ENCODE data around the gene PCYT1A.

PCYT1A gene

DNA sequence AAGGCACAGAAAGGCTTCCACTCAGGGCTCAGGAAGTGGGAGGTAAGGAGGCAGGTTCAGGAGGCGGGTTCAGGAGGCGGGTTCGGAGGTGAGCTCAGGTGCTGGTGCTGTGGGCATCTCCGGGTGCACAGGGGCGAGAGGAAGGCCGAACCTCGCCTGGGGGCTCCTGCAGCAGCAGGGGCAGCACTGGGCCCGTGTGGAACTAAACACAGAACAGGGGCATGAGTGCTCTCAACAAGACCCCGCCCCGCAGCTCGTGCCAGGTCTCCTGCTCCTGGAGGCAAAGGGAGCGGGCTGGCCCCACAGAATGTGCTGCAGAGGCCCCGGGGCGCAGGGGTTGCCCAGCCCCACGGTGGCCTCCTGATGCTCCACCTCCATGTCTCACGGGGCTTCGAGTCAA lies 90.0 kb downstream of the PCYT1A start:
- no peak for DNase-seq (ENCODE audit: low read depth)
- no peaks in the 10 kb centered on the region for H3K36me3 ChIP-seq (ENCODE audit: control insufficient read depth, insufficient read depth, low read length, severe bottlenecking)
- H3K9me3 ChIP-seq (ENCODE audit: control insufficient read depth, low read length), result no peaks in the 10 kb centered on the region
- H3K4me3 ChIP-seq (ENCODE audit: low read length), result no peak overlapping the region
- H3K4me1 ChIP-seq (ENCODE audit: control insufficient read depth, insufficient read depth, low read length), result peaks cover 20% of the 10 kb centered on the region
- H3K9ac ChIP-seq (ENCODE audit: low read length), result no peak overlapping the region
- H3K27me3 ChIP-seq (replicated peaks; ENCODE audit: control insufficient read depth, insufficient read depth, low read length), result no peaks in the 10 kb centered on the region

GRCh38 chr3:196195664-196196265 lies 91.8 kb downstream of the PCYT1A start:
- H3K9me3 ChIP-seq (ENCODE audit: control insufficient read depth, low read length), result no peaks in the 10 kb centered on the region
- H3K4me1 ChIP-seq (ENCODE audit: control insufficient read depth, insufficient read depth, low read length), result peaks cover 20% of the 10 kb centered on the region
- H3K27me3 ChIP-seq (replicated peaks; ENCODE audit: control insufficient read depth, insufficient read depth, low read length), result no peaks in the 10 kb centered on the region
- no peak overlapping the region for H3K9ac ChIP-seq (ENCODE audit: low read length)
- no peak for DNase-seq (ENCODE audit: low read depth)
- no peaks in the 10 kb centered on the region for H3K36me3 ChIP-seq (ENCODE audit: control insufficient read depth, insufficient read depth, low read length, severe bottlenecking)
- no peak overlapping the region for H3K4me3 ChIP-seq (ENCODE audit: low read length)

DNA sequence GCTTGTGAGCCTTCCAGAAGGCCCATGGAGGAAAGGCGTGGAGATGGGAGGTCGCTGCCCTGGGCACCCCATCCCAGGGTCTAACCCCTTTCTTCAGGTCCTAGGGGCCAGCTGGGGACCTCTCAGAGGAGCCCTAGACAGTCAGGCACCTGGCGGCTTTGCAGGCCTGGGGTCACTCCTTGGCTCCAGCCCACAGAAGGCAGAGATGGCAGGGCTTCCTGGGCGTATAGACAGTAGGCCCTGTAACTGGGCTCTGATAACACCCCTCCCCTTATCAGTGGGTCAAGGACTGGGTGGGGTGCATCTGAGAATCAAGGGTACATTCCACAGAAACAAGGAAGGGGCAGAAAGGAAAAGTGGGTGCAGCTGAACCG lies 93.0 kb downstream of the PCYT1A start:
- no peak overlapping the region for H3K9ac ChIP-seq (ENCODE audit: low read length)
- H3K9me3 ChIP-seq (ENCODE audit: control insufficient read depth, low read length), result no peaks in the 10 kb centered on the region
- H3K36me3 ChIP-seq (ENCODE audit: control insufficient read depth, insufficient read depth, low read length, severe bottlenecking), result no peaks in the 10 kb centered on the region
- H3K27me3 ChIP-seq (replicated peaks; ENCODE audit: control insufficient read depth, insufficient read depth, low read length), result no peaks in the 10 kb centered on the region
- H3K4me3 ChIP-seq (ENCODE audit: low read length), result no peak overlapping the region
- no peak for DNase-seq (ENCODE audit: low read depth)
- H3K4me1 ChIP-seq (ENCODE audit: control insufficient read depth, insufficient read depth, low read length), result peaks cover 20% of the 10 kb centered on the region

- DNase-seq (ENCODE audit: low read depth), result no peak
- Histone ChIP-seq H3K9ac (ENCODE audit: low read length) (no peak overlapping the region), H3K4me3 (ENCODE audit: low read length) (no peak overlapping the region), H3K36me3 (ENCODE audit: control insufficient read depth, insufficient read depth, low read length, severe bottlenecking) (no peaks in the 10 kb centered on the region), H3K27me3 (replicated peaks; ENCODE audit: control insufficient read depth, insufficient read depth, low read length) (no peaks in the 10 kb centered on the region), H3K9me3 (ENCODE audit: control insufficient read depth, low read length) (no peaks in the 10 kb centered on the region), H3K4me1 (ENCODE audit: control insufficient read depth, insufficient read depth, low read length) (peaks cover 15% of the 10 kb centered on the region)
Measured at GRCh38 chr3:196193736-196194541, 93.6 kb downstream of the PCYT1A start.

- DNase-seq (ENCODE audit: low read depth), result no peak
- no peak overlapping the region for H3K4me3 ChIP-seq (ENCODE audit: low read length)
- H3K36me3 ChIP-seq (ENCODE audit: control insufficient read depth, insufficient read depth, low read length, severe bottlenecking), result no peaks in the 10 kb centered on the region
- no peaks in the 10 kb centered on the region for H3K27me3 ChIP-seq (replicated peaks; ENCODE audit: control insufficient read depth, insufficient read depth, low read length)
- H3K9ac ChIP-seq (ENCODE audit: low read length), result no peak overlapping the region
- H3K9me3 ChIP-seq (ENCODE audit: control insufficient read depth, low read length), result no peaks in the 10 kb centered on the region
- peaks cover 9% of the 10 kb centered on the region for H3K4me1 ChIP-seq (ENCODE audit: control insufficient read depth, insufficient read depth, low read length)
Measured at GRCh38 chr3:196193133-196193735, 94.3 kb downstream of the PCYT1A start.

- Histone ChIP-seq H3K36me3 (ENCODE audit: control insufficient read depth, insufficient read depth, low read length, severe bottlenecking) (no peaks in the 10 kb centered on the region), H3K27me3 (replicated peaks; ENCODE audit: control insufficient read depth, insufficient read depth, low read length) (no peaks in the 10 kb centered on the region), H3K9ac (ENCODE audit: low read length) (no peak overlapping the region), H3K4me1 (ENCODE audit: control insufficient read depth, insufficient read depth, low read length) (peaks cover 9% of the 10 kb centered on the region), H3K4me3 (ENCODE audit: low read length) (no peak overlapping the region), H3K9me3 (ENCODE audit: control insufficient read depth, low read length) (no peaks in the 10 kb centered on the region)
- DNase-seq (ENCODE audit: low read depth), result no peak
Measured at GRCh38 chr3:196192524-196193051, 94.9 kb downstream of the PCYT1A start.

- no peaks in the 10 kb centered on the region for H3K36me3 ChIP-seq (ENCODE audit: control insufficient read depth, insufficient read depth, low read length, severe bottlenecking)
- no peak overlapping the region for H3K4me3 ChIP-seq (ENCODE audit: low read length)
- no peak for DNase-seq (ENCODE audit: low read depth)
- no peaks in the 10 kb centered on the region for H3K27me3 ChIP-seq (replicated peaks; ENCODE audit: control insufficient read depth, insufficient read depth, low read length)
- peaks cover 9% of the 10 kb centered on the region for H3K4me1 ChIP-seq (ENCODE audit: control insufficient read depth, insufficient read depth, low read length)
- no peaks in the 10 kb centered on the region for H3K9me3 ChIP-seq (ENCODE audit: control insufficient read depth, low read length)
- no peak overlapping the region for H3K9ac ChIP-seq (ENCODE audit: low read length)
Measured at GRCh38 chr3:196192036-196192523, 95.4 kb downstream of the PCYT1A start.

DNA sequence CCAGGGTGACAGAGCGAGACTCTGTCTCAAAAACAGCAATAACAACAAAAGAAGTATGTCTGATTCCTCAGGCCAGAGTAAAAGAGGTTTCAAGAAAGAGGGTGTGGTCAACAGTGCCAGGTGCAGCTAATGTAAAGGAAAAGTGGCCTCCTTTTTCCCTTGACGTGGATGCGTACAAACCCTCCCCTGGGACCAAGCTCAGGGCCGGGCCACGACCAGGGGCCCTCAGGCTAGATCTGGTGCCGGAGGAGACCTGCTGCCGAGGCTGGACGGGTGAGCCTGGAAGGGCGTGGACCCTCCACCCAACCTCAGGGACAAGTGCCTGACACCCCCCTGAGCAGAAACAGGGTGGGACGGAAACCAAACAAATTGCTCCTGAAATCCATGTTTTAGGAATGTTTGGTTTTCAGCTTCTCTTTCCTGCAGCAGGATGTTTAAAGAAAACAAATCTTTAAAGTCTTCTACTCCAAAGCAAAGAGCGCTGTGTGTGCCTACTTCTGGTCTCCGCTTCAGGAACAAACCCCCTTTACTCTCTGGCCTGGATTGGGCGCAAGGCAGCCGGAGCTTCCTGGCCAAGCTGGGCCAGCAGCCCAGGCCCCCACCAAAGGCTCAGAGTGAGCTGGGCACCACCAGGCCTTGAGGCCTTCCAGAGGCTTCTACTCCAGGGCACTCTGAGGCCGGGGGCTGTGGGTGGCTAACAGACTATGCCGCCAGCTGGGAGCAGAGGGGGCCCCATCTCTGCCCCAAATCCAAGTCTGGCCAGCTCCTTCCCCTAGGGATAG lies 97.8 kb downstream of the PCYT1A start:
- H3K9ac ChIP-seq (ENCODE audit: low read length), result no peak overlapping the region
- H3K4me1 ChIP-seq (ENCODE audit: control insufficient read depth, insufficient read depth, low read length), result peaks cover 9% of the 10 kb centered on the region
- no peaks in the 10 kb centered on the region for H3K9me3 ChIP-seq (ENCODE audit: control insufficient read depth, low read length)
- no peaks in the 10 kb centered on the region for H3K27me3 ChIP-seq (replicated peaks; ENCODE audit: control insufficient read depth, insufficient read depth, low read length)
- no peaks in the 10 kb centered on the region for H3K36me3 ChIP-seq (ENCODE audit: control insufficient read depth, insufficient read depth, low read length, severe bottlenecking)
- no peak for DNase-seq (ENCODE audit: low read depth)
- no peak overlapping the region for H3K4me3 ChIP-seq (ENCODE audit: low read length)

DNA sequence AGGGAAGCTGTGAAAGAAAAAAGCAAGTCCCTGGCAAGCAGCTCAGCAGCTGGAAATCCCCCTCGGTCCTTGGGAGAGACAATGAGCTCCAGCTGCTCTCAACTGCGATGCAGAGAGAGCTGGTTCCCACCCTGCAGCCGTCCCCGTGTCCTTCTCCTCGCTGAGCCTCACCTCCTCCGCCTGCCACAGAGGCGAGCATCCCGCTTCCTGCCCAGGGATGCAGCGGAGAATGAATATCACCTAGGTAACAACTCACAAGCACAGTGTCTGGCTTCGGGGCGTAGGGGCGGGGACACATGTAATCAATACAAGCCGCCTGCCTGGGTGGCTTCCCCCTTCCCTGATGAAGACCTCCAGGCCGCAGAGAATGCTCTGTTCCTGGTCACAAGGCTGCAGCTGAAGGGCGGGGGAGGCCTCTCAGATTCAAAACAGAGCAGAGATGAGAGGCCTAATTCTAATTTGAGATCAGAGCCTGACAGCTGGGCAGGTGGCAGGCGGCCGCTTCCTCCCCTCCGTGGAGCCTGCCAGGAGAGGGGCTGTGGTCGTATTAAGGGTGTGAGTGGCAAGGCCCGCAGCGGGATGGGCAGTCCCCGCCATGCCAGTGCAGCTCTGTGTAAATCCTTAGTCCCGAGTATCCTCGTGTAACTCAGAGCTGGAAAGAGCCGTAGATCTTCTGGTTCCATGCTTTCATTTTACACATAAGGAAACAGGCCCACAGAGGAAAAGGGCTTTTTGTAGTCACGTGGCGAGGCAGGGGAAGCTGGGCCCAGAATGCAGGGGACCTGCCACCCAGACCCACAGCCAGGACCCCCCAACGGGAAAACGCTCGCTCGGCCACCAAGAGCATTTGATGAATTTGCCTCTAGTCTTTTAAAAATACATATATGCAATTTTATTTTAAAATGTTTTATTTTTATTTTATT lies 100.6 kb downstream of the PCYT1A start:
- DNase-seq (ENCODE audit: low read depth), result no peak
- Histone ChIP-seq H3K4me1 (ENCODE audit: control insufficient read depth, insufficient read depth, low read length) (no peaks in the 10 kb centered on the region), H3K9me3 (ENCODE audit: control insufficient read depth, low read length) (no peaks in the 10 kb centered on the region), H3K36me3 (ENCODE audit: control insufficient read depth, insufficient read depth, low read length, severe bottlenecking) (no peaks in the 10 kb centered on the region), H3K27me3 (replicated peaks; ENCODE audit: control insufficient read depth, insufficient read depth, low read length) (no peaks in the 10 kb centered on the region), H3K9ac (ENCODE audit: low read length) (no peak overlapping the region), H3K4me3 (ENCODE audit: low read length) (no peak overlapping the region)

DNA sequence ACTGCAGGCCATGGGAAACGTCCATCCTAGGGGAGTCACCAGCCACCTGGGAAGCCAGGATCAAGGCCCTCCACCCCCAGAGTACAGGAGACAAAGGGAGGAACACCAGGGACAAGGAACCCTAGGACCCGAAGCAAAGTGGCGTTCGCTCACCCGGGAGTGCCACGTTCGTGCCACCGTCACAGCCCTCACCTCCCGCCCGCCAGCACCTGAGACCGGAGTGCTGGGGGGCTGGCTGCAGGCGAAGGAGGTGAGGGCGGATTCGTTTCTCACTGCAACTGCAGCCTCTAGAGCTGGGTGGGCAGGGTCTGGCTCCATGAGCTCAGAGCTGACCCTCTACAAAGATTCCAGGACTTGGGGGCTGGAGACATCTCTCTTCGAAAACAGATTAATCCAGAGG lies 102.6 kb downstream of the PCYT1A start:
- H3K36me3 ChIP-seq (ENCODE audit: control insufficient read depth, insufficient read depth, low read length, severe bottlenecking), result no peaks in the 10 kb centered on the region
- no peak overlapping the region for H3K4me3 ChIP-seq (ENCODE audit: low read length)
- no peak overlapping the region for H3K9ac ChIP-seq (ENCODE audit: low read length)
- H3K27me3 ChIP-seq (replicated peaks; ENCODE audit: control insufficient read depth, insufficient read depth, low read length), result no peaks in the 10 kb centered on the region
- H3K9me3 ChIP-seq (ENCODE audit: control insufficient read depth, low read length), result no peaks in the 10 kb centered on the region
- DNase-seq (ENCODE audit: low read depth), result no peak
- no peaks in the 10 kb centered on the region for H3K4me1 ChIP-seq (ENCODE audit: control insufficient read depth, insufficient read depth, low read length)

Data from adipocyte (in vitro differentiated cells).